HEK293T (cell line): ENCODE measurements around the gene EDIL3.

Source experiments
- BHLHE40 ChIP-seq: fragments of 450-650 bp; IDR thresholded peaks from 2 replicates; pipeline ENCODE4 v1.6.1; 2016; ENCODE audit warnings: mild to moderate bottlenecking, moderate library complexity, borderline replicate concordance
- ELF4 ChIP-seq: fragments of 450-650 bp; IDR thresholded peaks from 2 replicates; pipeline ENCODE4 v1.6.1; 2017; ENCODE audit warnings: antibody characterized with exemption
- NFRKB ChIP-seq: fragments of 450-650 bp; IDR thresholded peaks from 2 replicates; pipeline ENCODE4 v1.6.1; 2016; ENCODE audit warnings: mild to moderate bottlenecking, moderate library complexity
- SP1 ChIP-seq: fragments of 450-650 bp; IDR thresholded peaks from 2 replicates; pipeline ENCODE4 v1.6.1; 2017

GRCh38 chr5:84393969-84394368, 9.3 kb upstream of the EDIL3 start:
- TF ChIP-seq NFRKB = no peak
- TF ChIP-seq SP1 = no peak
- no peak for TF ChIP-seq BHLHE40
- TF ChIP-seq ELF4 = no peak
